ENCODE measurements around the gene FGR. TPM values are rescaled to one million over a fixed set of nuclear protein-coding genes. Genes with fewer than 3 reads are reported as not detected.
A peak's percentile ranks its signal among the peaks of the same experiment; 100 is the strongest.

Gene FGR
- polyA plus RNA-seq, 1 of the 3 experiments (the other 2 are of a cell fraction) = not detected

DNA sequence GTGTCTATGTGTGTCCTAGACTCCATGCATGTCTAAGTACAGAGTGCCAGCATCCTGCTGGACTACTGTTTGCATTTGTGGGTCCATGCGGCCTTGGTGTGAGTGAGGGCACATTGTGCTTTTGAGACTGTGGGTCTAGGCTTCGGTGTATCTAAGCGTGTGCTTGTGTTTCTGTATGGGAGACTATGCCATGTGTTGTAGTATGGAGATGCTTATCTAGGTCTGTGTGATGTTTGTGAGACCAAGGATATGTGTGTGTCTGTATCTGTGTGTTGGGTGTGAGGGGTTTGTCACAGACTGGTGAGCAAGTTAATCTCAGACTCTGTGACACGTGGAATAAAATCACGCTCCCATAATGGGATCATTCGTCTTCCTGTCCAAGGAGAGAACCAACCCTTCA, 45.5 kb downstream of the FGR start (continued):
- no peak for TF ChIP-seq SIN3A (IDR thresholded peaks at IDR 0.05; ENCODE audit: borderline replicate concordance, low read depth, low read length)

DNA sequence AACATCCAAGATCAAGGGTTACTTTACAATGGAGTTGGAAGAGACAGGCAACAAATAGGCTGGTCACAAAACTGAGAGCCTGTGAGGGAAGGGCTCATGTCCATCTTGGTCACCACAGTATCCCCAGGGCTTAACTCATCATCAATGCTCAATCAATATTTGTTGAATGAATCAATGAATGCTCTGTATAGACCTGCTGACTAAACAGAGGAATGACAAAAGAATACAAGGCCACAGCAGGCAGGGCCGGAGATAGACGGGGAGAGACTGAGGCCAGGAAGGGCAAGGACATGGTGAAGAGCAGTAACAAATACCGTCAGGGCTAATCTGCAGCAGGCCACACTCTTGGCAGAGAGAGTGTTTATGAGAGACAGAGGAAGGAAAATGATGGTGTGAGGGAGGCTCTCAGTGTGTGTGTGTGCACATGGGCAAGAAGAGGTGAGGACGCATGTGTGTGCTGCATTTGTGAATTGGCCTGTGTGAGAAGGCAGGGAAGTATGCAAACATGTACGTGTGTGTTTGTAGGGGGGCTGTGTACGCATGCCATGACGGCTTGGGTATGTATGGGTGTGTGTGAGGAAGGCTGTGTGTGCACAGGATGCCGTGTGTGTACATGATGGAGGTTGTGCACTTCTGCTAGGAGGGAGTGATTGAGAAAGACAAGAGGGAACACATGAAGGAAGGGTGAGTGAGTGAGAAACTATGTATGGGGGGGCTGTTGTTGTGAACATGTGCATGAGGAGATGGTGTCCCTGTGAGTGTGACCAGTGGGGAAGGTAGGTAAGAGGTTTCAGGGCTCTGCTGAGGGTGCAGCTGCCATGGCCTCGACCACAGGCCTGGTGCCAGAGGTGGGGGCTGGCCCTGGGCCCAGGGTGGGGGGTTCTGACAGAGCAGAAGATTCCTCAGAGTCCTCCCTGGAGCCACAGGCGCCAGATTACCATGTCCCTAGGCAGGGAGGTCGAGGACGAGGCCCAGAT, 46.4 kb downstream of the FGR start:
- TF ChIP-seq EZH2phosphoT487 (IDR thresholded peaks at IDR 0.05; ENCODE audit: borderline replicate concordance, low read depth) (no peak), YY1 (IDR thresholded peaks at IDR 0.05; ENCODE audit: low read depth) (no peak), FOSL2 (IDR thresholded peaks at IDR 0.05; ENCODE audit: borderline replicate concordance, low read depth) (no peak), GABPA (IDR thresholded peaks at IDR 0.05; ENCODE audit: low read depth) (no peak)
- H2AFZ ChIP-seq (ENCODE audit: low read depth) = no peak overlapping the region
- WGBS (ENCODE audit: low lambda C conversion rate) = 87% methylated on average over 9 of the region's 12 CpGs
- H3K27ac ChIP-seq (ENCODE audit: low read depth in 2 of 2, low read length in 1 of 2) = peak overlapping the region in 1 of 2 experiments; percentile 84; a peak in 3 of 4 replicates
- DNase-seq = peak; percentile 58
- CTCF ChIA-PET = interaction anchor here (0.6 to 1.2 kb wide), 2 partner anchors 20 to 230 kb away, joined by 3 to 9 read pairs; no protein-coding TSS in a partner anchor
- no peaks in the 10 kb centered on the region for H3F3A ChIP-seq (replicated peaks; ENCODE audit: insufficient read depth)
- no peaks in the 10 kb centered on the region for H3K9me2 ChIP-seq
- peaks cover 72% of the 10 kb centered on the region for H4K20me1 ChIP-seq (ENCODE audit: insufficient read depth)
- POLR2A ChIA-PET = no interaction called here
- H3K79me2 ChIP-seq (ENCODE audit: insufficient read depth) = peaks cover 85% of the 10 kb centered on the region
- no peak overlapping the region for H3K4me3 ChIP-seq (ENCODE audit: low read depth in 2 of 2, low read length in 1 of 2)
- H3K4me2 ChIP-seq = 0 out of 2 replicates have a peak overlapping the region, but pooled peaks have one; percentile 36
- H3K36me3 ChIP-seq (replicated peaks in 1 of 2; ENCODE audit: control insufficient read depth in 1 of 2, insufficient read depth in 2 of 2, low read length in 1 of 2) = peaks cover 0 to 2% of the 10 kb centered on the region in 2 experiments
- no peaks in the 10 kb centered on the region for H3K27me3 ChIP-seq (ENCODE audit: insufficient read depth)
- no peak overlapping the region for H3K9ac ChIP-seq
- H3K9me3 ChIP-seq = no peaks in the 10 kb centered on the region
- peaks cover 34 to 43% of the 10 kb centered on the region in 2 experiments for H3K4me1 ChIP-seq (ENCODE audit: control insufficient read depth in 1 of 2, insufficient read depth in 2 of 2, low read depth in 1 of 2, low read length in 1 of 2)

DNA sequence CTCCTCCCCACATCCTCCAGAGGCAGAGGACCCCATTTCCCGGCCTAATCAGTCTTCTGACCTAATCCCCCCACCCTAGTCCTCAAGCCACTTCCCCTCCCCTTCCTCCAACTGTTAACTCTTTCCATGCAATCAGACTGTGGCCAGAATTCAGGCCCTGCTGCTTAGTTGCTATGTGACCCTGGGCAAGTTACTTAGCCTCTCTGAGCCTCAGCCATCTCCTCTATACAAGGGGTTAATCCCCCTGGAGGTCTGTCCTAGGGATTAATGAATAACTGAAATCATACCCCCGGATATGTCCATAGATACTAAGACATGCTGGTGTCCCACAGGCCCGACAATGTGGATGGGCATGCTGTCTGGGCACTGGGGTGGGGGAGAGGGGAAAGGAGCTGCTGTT, 49.3 kb downstream of the FGR start:
- Histone ChIP-seq H3K4me2 (no peak overlapping the region), H3K9me2 (no peaks in the 10 kb centered on the region), H2AFZ (ENCODE audit: low read depth) (no peak overlapping the region), H3F3A (replicated peaks; ENCODE audit: insufficient read depth) (no peaks in the 10 kb centered on the region), H3K4me1 (ENCODE audit: control insufficient read depth in 1 of 2, insufficient read depth in 2 of 2, low read depth in 1 of 2, low read length in 1 of 2) (peaks cover 24 to 29% of the 10 kb centered on the region in 2 experiments), H3K79me2 (ENCODE audit: insufficient read depth) (peaks cover 75% of the 10 kb centered on the region), H3K36me3 (replicated peaks in 1 of 2; ENCODE audit: control insufficient read depth in 1 of 2, insufficient read depth in 2 of 2, low read length in 1 of 2) (peaks cover 0 to 2% of the 10 kb centered on the region in 2 experiments), H3K9ac (no peak overlapping the region), H4K20me1 (ENCODE audit: insufficient read depth) (peaks cover 73% of the 10 kb centered on the region), H3K27me3 (ENCODE audit: insufficient read depth) (no peaks in the 10 kb centered on the region), H3K9me3 (no peaks in the 10 kb centered on the region), H3K4me3 (ENCODE audit: low read depth in 2 of 2, low read length in 1 of 2) (no peak overlapping the region), H3K27ac (ENCODE audit: low read depth in 2 of 2, low read length in 1 of 2) (no peak overlapping the region)
- CTCF ChIA-PET = interaction anchor here (0.5 to 1.4 kb wide), 5 partner anchors 16 to 84 kb away, joined by 3 to 4 read pairs (median 3); no protein-coding TSS in a partner anchor
- no peak for DNase-seq
- WGBS (ENCODE audit: low lambda C conversion rate) = 75% methylated on average over 3 of the region's 3 CpGs
- TF ChIP-seq NRF1 (IDR thresholded peaks at IDR 0.05; ENCODE audit: low read depth, low read length) (no peak), ELF1 (IDR thresholded peaks at IDR 0.05) (no peak), TEAD4 (IDR thresholded peaks at IDR 0.05; ENCODE audit: borderline replicate concordance, insufficient read depth) (no peak), CHD2 (IDR thresholded peaks at IDR 0.05; ENCODE audit: low read length, partially characterized antibody) (no peak), YY1 (IDR thresholded peaks at IDR 0.05; ENCODE audit: low read depth) (no peak), RFX5 (IDR thresholded peaks at IDR 0.05; ENCODE audit: low read length) (no peak), NFIC (IDR thresholded peaks at IDR 0.05; ENCODE audit: borderline replicate concordance) (no peak), POLR2AphosphoS5 (IDR thresholded peaks at IDR 0.05; ENCODE audit: low read depth, low read length) (no peak), GATA2 (CRISPR knock-in tag; IDR thresholded peaks at IDR 0.05) (no peak), GABPA (IDR thresholded peaks at IDR 0.05; ENCODE audit: low read depth) (no peak)
- TF ChIP-seq, protein P1, sequence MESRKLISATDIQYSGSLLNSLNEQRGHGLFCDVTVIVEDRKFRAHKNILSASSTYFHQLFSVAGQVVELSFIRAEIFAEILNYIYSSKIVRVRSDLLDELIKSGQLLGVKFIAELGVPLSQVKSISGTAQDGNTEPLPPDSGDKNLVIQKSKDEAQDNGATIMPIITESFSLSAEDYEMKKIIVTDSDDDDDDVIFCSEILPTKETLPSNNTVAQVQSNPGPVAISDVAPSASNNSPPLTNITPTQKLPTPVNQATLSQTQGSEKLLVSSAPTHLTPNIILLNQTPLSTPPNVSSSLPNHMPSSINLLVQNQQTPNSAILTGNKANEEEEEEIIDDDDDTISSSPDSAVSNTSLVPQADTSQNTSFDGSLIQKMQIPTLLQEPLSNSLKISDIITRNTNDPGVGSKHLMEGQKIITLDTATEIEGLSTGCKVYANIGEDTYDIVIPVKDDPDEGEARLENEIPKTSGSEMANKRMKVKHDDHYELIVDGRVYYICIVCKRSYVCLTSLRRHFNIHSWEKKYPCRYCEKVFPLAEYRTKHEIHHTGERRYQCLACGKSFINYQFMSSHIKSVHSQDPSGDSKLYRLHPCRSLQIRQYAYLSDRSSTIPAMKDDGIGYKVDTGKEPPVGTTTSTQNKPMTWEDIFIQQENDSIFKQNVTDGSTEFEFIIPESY (IDR thresholded peaks at IDR 0.05; ENCODE audit: borderline replicate concordance, low read depth) = no peak
- TF ChIP-seq, protein P2, sequence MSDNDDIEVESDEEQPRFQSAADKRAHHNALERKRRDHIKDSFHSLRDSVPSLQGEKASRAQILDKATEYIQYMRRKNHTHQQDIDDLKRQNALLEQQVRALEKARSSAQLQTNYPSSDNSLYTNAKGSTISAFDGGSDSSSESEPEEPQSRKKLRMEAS (IDR thresholded peaks at IDR 0.05; ENCODE audit: low read depth) = no peak
- TF ChIP-seq, protein P3, sequence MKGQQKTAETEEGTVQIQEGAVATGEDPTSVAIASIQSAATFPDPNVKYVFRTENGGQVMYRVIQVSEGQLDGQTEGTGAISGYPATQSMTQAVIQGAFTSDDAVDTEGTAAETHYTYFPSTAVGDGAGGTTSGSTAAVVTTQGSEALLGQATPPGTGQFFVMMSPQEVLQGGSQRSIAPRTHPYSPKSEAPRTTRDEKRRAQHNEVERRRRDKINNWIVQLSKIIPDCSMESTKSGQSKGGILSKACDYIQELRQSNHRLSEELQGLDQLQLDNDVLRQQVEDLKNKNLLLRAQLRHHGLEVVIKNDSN (IDR thresholded peaks at IDR 0.05; ENCODE audit: borderline replicate concordance, low read depth) = no peak
- POLR2A ChIA-PET = no interaction called here
